T-cell (primary cell): Measurements from ENCODE around the gene ARHGEF17. TPM values are rescaled to one million over a fixed set of nuclear protein-coding genes. Genes with fewer than 3 reads are reported as not detected.

ENCODE experiments used
- ATAC-seq, 4 experiments: fragments of 200-7000 bp in 3 of 4; fragments of 150-1000 bp in 1 of 4; cut with Tn5 transposase; replicated peaks in 1 of 4; 1 replicate in 3 of 4; 2 replicates in 1 of 4; pipeline ENCODE4 v1.10.0; 2021; ENCODE audit warnings: moderate library complexity in 3 of 4, mild to moderate bottlenecking in 2 of 4, moderate number of reproducible peaks in 1 of 4
- CTCF ChIA-PET, 2 donors: fragments of 300-600 bp; sonication (Branson Sonifier 250); formaldehyde crosslinking; loops; one replicate each; lab custom pipeline; 2022; ENCODE audit warnings: antibody characterized with exemption in 2 of 2; lab: Charles Lee
- POLR2A ChIA-PET, 2 donors: fragments of 300-600 bp; sonication (Branson Sonifier 250); formaldehyde crosslinking; loops; one replicate each; lab custom pipeline; 2022; ENCODE audit warnings: antibody characterized with exemption in 2 of 2; lab: Charles Lee
- DNase-seq, 35 experiments: peaks; one replicate each; pipeline versions ENCODE4 v3.0.0 to v3.0.0-alpha.2; 2013 to 2023
- H3K27ac ChIP-seq: one replicate; pipeline ENCODE4 v1.5.1; 2013; ENCODE audit warnings: low read length
- H3K27me3 ChIP-seq, 2 experiments: replicated peaks in 1 of 2; 1 replicate in 1 of 2; 2 replicates in 1 of 2; pipeline versions ENCODE4 v1.6.1 to v1.7.0; 2013; ENCODE audit warnings: low read length in 1 of 2, mixed read lengths in 1 of 2; ENCODE audit not compliant: control insufficient read depth in 2 of 2, insufficient read depth in 2 of 2; ENCODE audit errors: extremely low read depth in 1 of 2
- H3K36me3 ChIP-seq, 2 donors: 1 replicate in 1 of 2; 2 replicates in 1 of 2; pipeline versions ENCODE4 v1.6.1 to v1.7.0; 2013; ENCODE audit warnings: low read length in 1 of 2; ENCODE audit not compliant: control insufficient read depth in 2 of 2, insufficient read depth in 1 of 2; ENCODE audit errors: extremely low read depth in 1 of 2
- H3K4me1 ChIP-seq, 2 experiments: 1 replicate in 1 of 2; 2 replicates in 1 of 2; pipeline versions ENCODE4 v1.6.1 to v1.7.0; 2013; ENCODE audit warnings: low read length in 2 of 2, mixed read lengths in 1 of 2; ENCODE audit not compliant: insufficient read depth in 2 of 2, control insufficient read depth in 1 of 2; ENCODE audit errors: extremely low read depth in 1 of 2
- H3K4me3 ChIP-seq, 2 donors: 1 replicate in 1 of 2; 2 replicates in 1 of 2; pipeline versions ENCODE4 v1.5.1 to v1.7.0; 2013; ENCODE audit warnings: mild to moderate bottlenecking in 2 of 2, low read length in 1 of 2, moderate library complexity in 1 of 2; ENCODE audit not compliant: control insufficient read depth in 1 of 2; ENCODE audit errors: extremely low read depth in 1 of 2
- H3K9me3 ChIP-seq: 2 replicates; pipeline ENCODE4 v1.7.0; 2013
- H3K27ac Mint-ChIP-seq, 2 donors: one replicate each; pipeline ENCODE4 v1.8.0; 2020 to 2021; ENCODE audit warnings: mild to moderate bottlenecking in 2 of 2, mixed read lengths in 2 of 2
- H3K27me3 Mint-ChIP-seq, 2 donors: one replicate each; pipeline ENCODE4 v1.8.0; 2021 to 2022; ENCODE audit warnings: mixed read lengths in 2 of 2
- H3K36me3 Mint-ChIP-seq: one replicate; pipeline ENCODE4 v1.8.0; 2021; ENCODE audit warnings: mixed read lengths
- H3K4me1 Mint-ChIP-seq, 3 donors: one replicate each; pipeline ENCODE4 v1.8.0; 2020 to 2022; ENCODE audit warnings: mixed read lengths in 3 of 3, mild to moderate bottlenecking in 1 of 3
- H3K4me3 Mint-ChIP-seq, 3 donors: one replicate each; pipeline ENCODE4 v1.8.0; 2020 to 2022; ENCODE audit warnings: mild to moderate bottlenecking in 3 of 3, mixed read lengths in 3 of 3, moderate library complexity in 3 of 3
- H3K9me3 Mint-ChIP-seq, 3 donors: one replicate each; pipeline ENCODE4 v1.8.0; 2020 to 2022; ENCODE audit warnings: mixed read lengths in 3 of 3
- WGBS: methylation state at CpG from one replicate; pipeline ENCODE4 v1.1.5; 2013; ENCODE audit warnings: missing lambda C conversion rate; ENCODE audit not compliant: insufficient coverage; 5-methylcytosine and 5-hydroxymethylcytosine counted together
- total RNA-seq, 35 experiments: library from RNA in 6 of 35; stranded (reverse) in 6 of 35; fragments of 120-200 nt in 1 of 35; gene quantifications; one replicate each; pipeline versions ENCODE4 v1.2.1 to v1.2.4 and lab custom pipeline; 2013 to 2026

The ARHGEF17 gene
- total RNA-seq, 5 donors from 2014 or later (not counting 1 experiment from before 2014, with no cell fraction given) = 0.23 to 1.0 (median 0.49) TPM

- DNase-seq (no peak), ATAC-seq (no peak)
- ChIA-PET CTCF (no interaction called here), POLR2A (no interaction called here)
- H3K4me3 ChIP-seq = no peak overlapping the region
- Mint-ChIP-seq H3K9me3 (no peaks in the 10 kb centered on the region), H3K36me3 (no peaks in the 10 kb centered on the region), H3K4me3 (no peak overlapping the region), H3K27me3 (peaks cover 0 to 12% of the 10 kb centered on the region in 2 donors), H3K27ac (no peak overlapping the region), H3K4me1 (peaks cover 13 to 16% (median 14%) of the 10 kb centered on the region in 3 donors)
- H3K4me1 ChIP-seq = peaks cover 3 to 12% of the 10 kb centered on the region in 2 experiments
- H3K36me3 ChIP-seq = no peaks in the 10 kb centered on the region
- 58% methylated on average over 3 of the region's 3 CpGs for WGBS
- no peaks in the 10 kb centered on the region for H3K9me3 ChIP-seq
- H3K27ac ChIP-seq = no peak overlapping the region
- peaks cover 0 to 19% of the 10 kb centered on the region in 2 experiments for H3K27me3 ChIP-seq
Observed at GRCh38 chr11:73291196-73291595, 16.9 kb upstream of the ARHGEF17 start.

DNA sequence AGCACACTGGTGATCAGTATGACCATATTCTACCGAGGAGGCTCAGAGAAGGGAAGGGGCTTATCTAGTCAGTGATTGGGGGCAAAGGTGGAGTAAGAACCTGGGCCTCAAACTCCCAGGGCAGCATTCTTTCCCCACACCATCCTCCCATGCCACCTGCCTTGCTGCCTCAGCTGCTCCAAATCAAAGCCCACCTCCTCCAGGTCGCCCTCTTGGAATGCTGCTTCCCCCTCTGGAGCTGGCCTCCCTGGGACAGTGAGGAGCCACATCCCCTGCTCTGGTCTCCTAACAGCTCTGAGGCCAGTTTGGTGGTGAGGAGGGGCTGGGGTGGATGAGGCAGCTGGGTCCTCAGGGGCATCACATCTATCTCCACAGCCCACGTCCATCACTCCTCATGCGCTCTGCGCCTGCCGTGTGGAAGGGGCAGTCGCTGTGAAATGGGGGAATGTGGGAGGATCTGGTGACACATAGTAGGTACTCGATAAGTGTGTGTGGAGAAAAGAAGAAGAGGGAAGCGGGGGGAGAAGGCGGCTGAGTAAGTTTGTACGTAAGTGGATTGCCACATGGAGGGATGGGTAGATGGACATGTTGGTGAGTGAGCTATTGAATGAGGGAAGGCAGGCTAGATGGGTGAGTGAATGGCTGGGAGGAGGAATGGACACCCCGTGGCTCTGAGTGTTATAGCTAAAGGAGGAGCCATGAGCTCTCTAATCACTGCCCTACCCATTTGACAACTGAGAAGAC is 16.1 kb upstream of the ARHGEF17 start:
- Histone ChIP-seq H3K4me3 (no peak overlapping the region), H3K36me3 (no peaks in the 10 kb centered on the region), H3K27ac (no peak overlapping the region), H3K4me1 (peaks cover 3 to 12% of the 10 kb centered on the region in 2 experiments), H3K9me3 (no peaks in the 10 kb centered on the region), H3K27me3 (peaks cover 0 to 27% of the 10 kb centered on the region in 2 experiments)
- Mint-ChIP-seq H3K4me3 (no peak overlapping the region), H3K4me1 (peaks cover 13 to 16% (median 14%) of the 10 kb centered on the region in 3 donors), H3K27ac (no peak overlapping the region), H3K9me3 (no peaks in the 10 kb centered on the region), H3K36me3 (no peaks in the 10 kb centered on the region), H3K27me3 (peaks cover 5 to 15% of the 10 kb centered on the region in 2 donors)
- ATAC-seq (no peak), DNase-seq (no peak)
- CTCF ChIA-PET = interaction anchor here in 1 of 2 donors (0.5 kb wide), 1 partner anchor 340 kb away, joined by 4 read pairs; no protein-coding TSS in a partner anchor
- WGBS = 85% methylated on average over 5 of the region's 12 CpGs
- POLR2A ChIA-PET = no interaction called here

- CTCF ChIA-PET = no interaction called here
- H3K27me3 Mint-ChIP-seq = peaks cover 9 to 15% of the 10 kb centered on the region in 2 donors
- no peaks in the 10 kb centered on the region for H3K36me3 Mint-ChIP-seq
- WGBS = no CpG with 5 or more reads among the region's 5 CpGs
- POLR2A ChIA-PET = no interaction called here
- peaks cover 13 to 16% (median 14%) of the 10 kb centered on the region in 3 donors for H3K4me1 Mint-ChIP-seq
- H3K36me3 ChIP-seq = no peaks in the 10 kb centered on the region
- no peaks in the 10 kb centered on the region for H3K9me3 ChIP-seq
- DNase-seq = no peak
- peaks cover 0 to 29% of the 10 kb centered on the region in 2 experiments for H3K27me3 ChIP-seq
- H3K9me3 Mint-ChIP-seq = no peaks in the 10 kb centered on the region
- ATAC-seq = no peak
- H3K4me3 ChIP-seq = no peak overlapping the region
- no peak overlapping the region for H3K27ac Mint-ChIP-seq
- H3K4me1 ChIP-seq = peaks cover 3 to 12% of the 10 kb centered on the region in 2 experiments
- H3K27ac ChIP-seq = no peak overlapping the region
- H3K4me3 Mint-ChIP-seq = no peak overlapping the region
Observed at GRCh38 chr11:73292525-73292894, 15.6 kb upstream of the ARHGEF17 start.

GRCh38 chr11:73293356-73293936 is 14.6 kb upstream of the ARHGEF17 start:
- H3K27me3 ChIP-seq = peaks cover 0 to 38% of the 10 kb centered on the region in 2 experiments
- peaks cover 10 to 11% (median 10%) of the 10 kb centered on the region in 3 donors for H3K4me1 Mint-ChIP-seq
- no peaks in the 10 kb centered on the region for H3K9me3 ChIP-seq
- no peak overlapping the region for H3K27ac ChIP-seq
- no peak overlapping the region for H3K4me3 ChIP-seq
- ChIA-PET POLR2A (no interaction called here), CTCF (interaction anchor here (0.6 kb wide), 2 partner anchors 403 to 919 kb away, joined by 3 to 5 read pairs; no protein-coding TSS in a partner anchor)
- no peak overlapping the region for H3K27ac Mint-ChIP-seq
- no peaks in the 10 kb centered on the region for H3K36me3 ChIP-seq
- no peak overlapping the region for H3K4me3 Mint-ChIP-seq
- DNase-seq = no peak
- H3K4me1 ChIP-seq = peaks cover 3 to 12% of the 10 kb centered on the region in 2 experiments
- no peaks in the 10 kb centered on the region for H3K9me3 Mint-ChIP-seq
- 84% methylated on average over 2 of the region's 4 CpGs for WGBS
- H3K27me3 Mint-ChIP-seq = peaks cover 15 to 24% of the 10 kb centered on the region in 2 donors
- no peaks in the 10 kb centered on the region for H3K36me3 Mint-ChIP-seq
- no peak for ATAC-seq

GRCh38 chr11:73294604-73295003 is 13.5 kb upstream of the ARHGEF17 start:
- DNase-seq (peak in 1 of 35 experiments; percentile 20), ATAC-seq (no peak)
- Histone ChIP-seq H3K4me3 (no peak overlapping the region), H3K4me1 (peaks cover 0 to under 1% of the 10 kb centered on the region in 2 experiments), H3K27ac (no peak overlapping the region), H3K9me3 (no peaks in the 10 kb centered on the region), H3K36me3 (no peaks in the 10 kb centered on the region), H3K27me3 (peaks cover 0 to 34% of the 10 kb centered on the region in 2 experiments)
- H3K27me3 Mint-ChIP-seq = peaks cover 17 to 21% of the 10 kb centered on the region in 2 donors
- no peak overlapping the region for H3K27ac Mint-ChIP-seq
- H3K4me1 Mint-ChIP-seq = peaks cover 0 to 3% (median under 1%) of the 10 kb centered on the region in 3 donors
- ChIA-PET CTCF (interaction anchor here (0.5 to 1.6 kb wide), 5 partner anchors 41 to 1552 kb away, joined by 3 to 10 read pairs (median 5); no protein-coding TSS in a partner anchor), POLR2A (interaction anchor here in 1 of 2 donors (0.6 kb wide), 1 partner anchor 223 kb away, joined by 3 read pairs; no protein-coding TSS in a partner anchor)
- no peaks in the 10 kb centered on the region for H3K36me3 Mint-ChIP-seq
- H3K4me3 Mint-ChIP-seq = no peak overlapping the region
- H3K9me3 Mint-ChIP-seq = no peaks in the 10 kb centered on the region

DNA sequence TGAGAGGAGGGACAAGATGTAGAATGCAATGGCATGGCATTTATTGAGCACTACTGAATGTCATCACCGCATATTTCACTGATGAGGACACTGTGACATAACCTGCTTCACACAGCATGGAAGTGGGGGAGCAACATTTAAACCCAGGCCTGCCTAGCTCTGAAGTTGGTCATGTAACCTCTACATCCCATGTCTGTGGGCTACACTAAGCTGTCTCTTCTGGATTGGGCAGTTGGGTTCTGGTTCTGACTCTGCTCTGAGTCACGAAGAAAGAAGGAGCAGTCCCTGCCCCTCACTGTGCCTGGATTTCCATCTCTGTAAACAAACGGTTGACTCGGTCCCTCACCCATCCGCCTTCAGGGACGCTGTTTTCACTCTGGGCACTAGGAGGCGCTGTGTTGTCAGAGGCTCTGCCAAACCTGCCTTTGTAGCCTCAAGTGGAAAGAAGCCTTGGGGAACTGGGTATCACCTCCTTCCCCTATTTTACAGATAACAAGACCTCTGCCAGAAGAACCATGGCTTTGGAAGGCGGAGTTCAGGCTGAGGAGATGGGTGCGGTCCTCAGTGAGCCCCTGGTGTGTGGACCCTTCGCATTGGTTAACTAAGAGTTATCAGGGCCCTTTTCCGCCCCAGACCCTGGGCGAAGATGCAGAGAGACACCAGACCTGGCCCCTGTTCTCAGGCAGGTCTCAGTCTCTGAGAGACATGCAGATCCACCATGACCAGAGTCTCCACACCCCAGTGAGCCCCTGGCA is 12.7 kb upstream of the ARHGEF17 start:
- Histone ChIP-seq H3K9me3 (no peaks in the 10 kb centered on the region), H3K27ac (no peak overlapping the region), H3K4me3 (no peak overlapping the region), H3K36me3 (no peaks in the 10 kb centered on the region), H3K27me3 (peaks cover 0 to 35% of the 10 kb centered on the region in 2 experiments), H3K4me1 (no peaks in the 10 kb centered on the region)
- H3K27ac Mint-ChIP-seq = peak overlapping the region in 1 of 2 donors; percentile 68
- peaks cover 18 to 22% of the 10 kb centered on the region in 2 donors for H3K27me3 Mint-ChIP-seq
- DNase-seq (peak; percentile 16 to 80 (median 65)), ATAC-seq (peak; percentile 68 to 76 (median 76))
- H3K4me1 Mint-ChIP-seq = peaks cover 0 to 3% (median 0%) of the 10 kb centered on the region in 3 donors
- no peak overlapping the region for H3K4me3 Mint-ChIP-seq
- no peaks in the 10 kb centered on the region for H3K9me3 Mint-ChIP-seq
- CTCF ChIA-PET = interaction anchor here (0.5 to 1.6 kb wide), 5 partner anchors 40 to 1552 kb away, joined by 3 to 10 read pairs (median 5); no protein-coding TSS in a partner anchor
- 40% methylated on average over 11 of the region's 12 CpGs for WGBS
- POLR2A ChIA-PET = interaction anchor here in 1 of 2 donors (0.6 kb wide), 1 partner anchor 224 kb away, joined by 3 read pairs; no protein-coding TSS in a partner anchor
- H3K36me3 Mint-ChIP-seq = no peaks in the 10 kb centered on the region
